Activated T-cell treated with anti-CD3 and anti-CD28 coated beads, Interleukin-2, amount 50 U/mL, for 72 hours (primary cell): ENCODE results near the gene DDC. TPM values are rescaled to one million over a fixed set of nuclear protein-coding genes. Genes with fewer than 3 reads are reported as not detected.

Experiments used
- ATAC-seq, 2 donors: fragments of 150-1000 bp; cut with Tn5 transposase; replicated peaks in 1 of 2; 2 replicates each; pipeline ENCODE4 v1.10.0; 2021; ENCODE audit warnings: moderate library complexity in 2 of 2, mild to moderate bottlenecking in 1 of 2
- DNase-seq, 2 donors: peaks; one replicate each; pipeline ENCODE4 v3.0.0; 2021 to 2022; ENCODE audit warnings: mixed read lengths in 1 of 2
- H3K27ac Mint-ChIP-seq: one replicate; pipeline ENCODE4 v1.8.0; 2022; ENCODE audit warnings: mild to moderate bottlenecking, moderate library complexity, mixed read lengths
- H3K27me3 Mint-ChIP-seq: one replicate; pipeline ENCODE4 v1.8.0; 2022; ENCODE audit warnings: low read depth, mixed read lengths
- H3K36me3 Mint-ChIP-seq, 2 donors: one replicate each; pipeline ENCODE4 v1.8.0; 2022; ENCODE audit warnings: mixed read lengths in 2 of 2, mild to moderate bottlenecking in 1 of 2; ENCODE audit not compliant: insufficient read depth in 2 of 2
- H3K4me1 Mint-ChIP-seq: one replicate; pipeline ENCODE4 v1.8.0; 2022; ENCODE audit warnings: low read depth, mixed read lengths
- H3K4me3 Mint-ChIP-seq, 2 donors: one replicate each; pipeline ENCODE4 v1.8.0; 2022; ENCODE audit warnings: mild to moderate bottlenecking in 2 of 2, mixed read lengths in 2 of 2, moderate library complexity in 2 of 2
- H3K9me3 Mint-ChIP-seq, 2 donors: one replicate each; pipeline ENCODE4 v1.8.0; 2022; ENCODE audit warnings: mixed read lengths in 2 of 2
- total RNA-seq, 2 donors: library from RNA; stranded (reverse); gene quantifications; one replicate each; pipeline ENCODE4 v1.2.3, GENCODE V29; 2022

The DDC gene
- total RNA-seq, 2 donors from 2014 or later = not detected

DNA sequence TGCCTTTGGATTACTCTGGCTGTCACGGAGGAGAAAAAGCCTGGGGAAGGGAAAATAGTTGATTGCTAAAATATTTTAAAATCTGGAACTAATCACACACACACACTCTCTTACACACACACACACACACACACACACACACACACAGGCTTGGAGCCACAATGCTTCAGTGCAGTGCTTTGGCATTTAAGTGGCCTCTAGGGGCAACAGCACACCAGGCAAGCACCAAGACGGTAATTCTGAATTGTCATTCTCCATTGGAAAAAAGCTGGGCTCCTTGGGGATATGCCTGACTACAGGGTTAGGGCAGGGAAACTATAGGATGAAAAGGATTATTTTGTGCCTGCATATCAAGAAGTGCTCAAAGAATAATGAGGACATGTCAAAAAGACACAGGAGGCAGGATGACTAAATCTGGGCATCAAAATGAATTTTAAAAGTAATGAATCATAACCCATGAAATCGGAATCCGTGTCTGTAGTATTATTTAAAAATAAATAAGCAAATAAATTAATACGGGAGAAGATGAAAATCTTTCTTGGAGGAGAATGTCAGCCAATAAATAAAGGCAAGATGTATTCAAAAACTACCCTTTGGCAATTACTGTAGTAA lies 30.4 kb upstream of the DDC start:
- H3K4me3 Mint-ChIP-seq = peak overlapping the region; percentile 74 to 77
- no peaks in the 10 kb centered on the region for H3K9me3 Mint-ChIP-seq
- H3K27ac Mint-ChIP-seq = no peak overlapping the region
- no peak for DNase-seq
- peak; percentile 49 to 56 for ATAC-seq
- H3K27me3 Mint-ChIP-seq = peaks cover 13% of the 10 kb centered on the region
- H3K4me1 Mint-ChIP-seq = peaks cover 28% of the 10 kb centered on the region
- H3K36me3 Mint-ChIP-seq = no peaks in the 10 kb centered on the region

- ATAC-seq (peak; percentile 86 to 90), DNase-seq (no peak)
- Mint-ChIP-seq H3K36me3 (no peaks in the 10 kb centered on the region), H3K9me3 (no peaks in the 10 kb centered on the region), H3K27ac (peak overlapping the region; percentile 34), H3K4me3 (peak overlapping the region; percentile 74 to 77), H3K27me3 (peaks cover 18% of the 10 kb centered on the region), H3K4me1 (peaks cover 28% of the 10 kb centered on the region)
Observed at GRCh38 chr7:50594734-50595485, 29.7 kb upstream of the DDC start.

GRCh38 chr7:50594136-50594535 lies 28.9 kb upstream of the DDC start:
- Mint-ChIP-seq H3K4me1 (peaks cover 28% of the 10 kb centered on the region), H3K27me3 (peaks cover 18% of the 10 kb centered on the region), H3K36me3 (no peaks in the 10 kb centered on the region), H3K9me3 (no peaks in the 10 kb centered on the region), H3K27ac (no peak overlapping the region), H3K4me3 (peak overlapping the region in 1 of 2 donors; percentile 77)
- peak in 1 of 2 donors; percentile 30 for ATAC-seq
- no peak for DNase-seq

DNA sequence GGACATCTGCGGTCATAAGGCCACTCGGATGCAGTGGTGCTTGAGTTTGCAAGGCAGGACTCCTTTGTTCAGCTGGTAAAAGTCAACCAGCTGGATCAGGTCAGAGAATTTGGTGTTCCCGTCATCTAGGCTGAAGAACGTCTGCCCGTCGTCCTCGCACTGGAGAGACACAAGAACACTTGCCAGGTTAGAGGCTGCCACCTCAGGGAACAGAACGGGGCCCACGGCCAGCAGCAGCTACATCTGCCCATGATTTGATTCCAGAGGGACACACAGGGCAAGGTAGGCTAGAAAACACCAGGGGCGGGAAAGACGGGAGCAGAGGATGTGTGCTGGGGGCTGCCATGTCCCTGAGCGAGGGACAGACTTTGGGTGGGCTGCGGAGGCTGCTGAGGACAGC lies 27.7 kb upstream of the DDC start:
- Mint-ChIP-seq H3K27ac (no peak overlapping the region), H3K36me3 (no peaks in the 10 kb centered on the region), H3K9me3 (no peaks in the 10 kb centered on the region), H3K4me1 (peaks cover 28% of the 10 kb centered on the region), H3K27me3 (peaks cover 26% of the 10 kb centered on the region), H3K4me3 (no peak overlapping the region)
- DNase-seq (no peak), ATAC-seq (no peak)

DNA sequence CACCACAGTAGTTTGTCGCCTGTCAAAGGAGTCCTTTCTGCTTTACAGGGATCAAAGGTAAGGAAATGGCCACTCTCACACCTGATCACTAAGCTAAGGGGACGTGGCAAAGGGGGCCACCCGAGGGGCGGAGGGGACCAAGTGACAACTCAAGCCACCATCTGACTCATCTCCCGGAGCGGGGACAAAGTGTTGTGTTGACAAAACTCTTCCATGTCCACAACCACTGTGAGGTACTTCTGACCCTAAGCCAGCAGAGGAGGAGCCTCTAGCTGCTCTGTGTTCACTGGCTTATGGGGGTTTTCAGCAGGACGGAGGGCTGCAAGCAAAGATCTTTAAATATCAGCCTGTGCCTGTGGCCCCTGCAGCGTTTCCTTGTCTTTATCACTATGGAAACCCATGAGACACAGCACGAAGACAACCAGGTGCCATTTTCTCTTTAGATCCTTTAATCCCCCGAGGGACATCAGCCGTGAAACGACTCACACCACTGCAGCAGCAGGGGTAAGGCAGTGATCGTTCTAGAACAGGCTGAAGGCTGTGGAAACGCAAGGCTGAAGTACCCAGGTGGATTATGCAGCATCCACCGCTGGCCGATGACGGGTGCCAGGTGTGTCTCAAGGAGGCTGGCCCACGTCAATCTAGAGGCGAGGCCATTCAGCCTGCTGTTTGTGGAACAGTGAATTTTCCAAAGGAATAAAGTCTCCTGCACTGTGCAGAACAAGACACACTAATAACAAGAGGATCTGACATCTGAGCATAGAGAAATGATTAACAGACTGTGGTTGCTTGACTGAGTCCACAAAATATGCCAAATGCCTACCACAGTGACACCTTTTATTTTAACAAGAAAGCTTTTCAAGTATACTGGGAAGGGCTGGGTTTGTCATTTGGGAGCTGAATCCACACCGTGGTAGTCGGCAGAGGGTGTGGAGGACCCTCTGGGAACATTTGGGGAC lies 26.6 kb upstream of the DDC start:
- H3K4me1 Mint-ChIP-seq = peaks cover 28% of the 10 kb centered on the region
- ATAC-seq = no peak
- no peak for DNase-seq

DNA sequence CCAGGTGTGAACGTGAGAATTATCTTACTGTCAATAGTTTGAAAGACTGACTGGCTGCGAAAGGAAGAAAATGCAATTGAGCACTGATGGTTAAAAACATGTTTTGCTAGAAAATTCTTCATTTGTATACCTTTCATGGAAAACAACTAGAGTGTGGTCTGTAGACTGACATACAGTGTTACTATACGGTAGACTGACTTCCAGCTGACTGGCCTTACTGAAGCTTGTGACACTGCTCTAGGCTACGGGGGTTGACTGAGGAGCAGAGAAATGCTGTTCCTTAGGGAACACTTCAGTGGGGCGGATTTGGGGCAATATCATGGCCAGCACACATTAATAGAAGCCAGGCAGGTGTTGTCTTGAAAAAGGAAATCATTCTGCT lies 25.9 kb upstream of the DDC start:
- Mint-ChIP-seq H3K27ac (no peak overlapping the region), H3K4me3 (no peak overlapping the region), H3K4me1 (peaks cover 22% of the 10 kb centered on the region), H3K9me3 (no peaks in the 10 kb centered on the region), H3K27me3 (peaks cover 36% of the 10 kb centered on the region), H3K36me3 (no peaks in the 10 kb centered on the region)
- no peak for ATAC-seq
- DNase-seq = no peak

More for the DNA sequence above, 26.6 kb upstream of the DDC start:
- H3K4me3 Mint-ChIP-seq = no peak overlapping the region
- H3K27me3 Mint-ChIP-seq = peaks cover 36% of the 10 kb centered on the region
- H3K9me3 Mint-ChIP-seq = no peaks in the 10 kb centered on the region
- H3K27ac Mint-ChIP-seq = no peak overlapping the region
- no peaks in the 10 kb centered on the region for H3K36me3 Mint-ChIP-seq

DNA sequence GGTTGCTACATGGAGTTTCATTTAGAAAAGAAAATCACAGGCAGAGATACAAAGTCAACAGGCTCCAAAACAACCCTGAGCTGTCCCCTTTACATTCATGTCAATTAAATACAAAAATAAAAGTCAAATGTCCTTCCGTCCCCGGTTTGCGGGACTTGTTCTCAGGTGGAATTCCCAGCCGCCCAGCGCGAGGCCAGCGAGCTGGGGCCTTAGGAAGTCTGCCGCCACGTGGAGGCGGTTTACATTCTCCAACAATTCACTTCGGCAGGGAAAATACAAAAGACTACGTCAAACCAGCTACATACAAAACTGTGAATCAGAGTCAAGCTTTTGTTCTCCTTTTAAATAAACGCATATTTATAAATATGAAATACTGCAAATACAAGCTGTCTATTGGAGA lies 25.3 kb upstream of the DDC start:
- Mint-ChIP-seq H3K4me3 (no peak overlapping the region), H3K4me1 (peaks cover 16% of the 10 kb centered on the region), H3K27ac (no peak overlapping the region), H3K36me3 (no peaks in the 10 kb centered on the region), H3K9me3 (no peaks in the 10 kb centered on the region), H3K27me3 (peaks cover 36% of the 10 kb centered on the region)
- DNase-seq = no peak
- ATAC-seq = no peak

GRCh38 chr7:50589364-50589763 lies 24.2 kb upstream of the DDC start:
- Mint-ChIP-seq H3K27ac (no peak overlapping the region), H3K27me3 (peaks cover 36% of the 10 kb centered on the region), H3K9me3 (no peaks in the 10 kb centered on the region), H3K36me3 (no peaks in the 10 kb centered on the region), H3K4me3 (no peak overlapping the region), H3K4me1 (peaks cover 4% of the 10 kb centered on the region)
- ATAC-seq (peak; percentile 17 to 30), DNase-seq (no peak)

GRCh38 chr7:50588937-50589336 lies 23.7 kb upstream of the DDC start:
- ATAC-seq (peak; percentile 19 to 26), DNase-seq (no peak)

DNA sequence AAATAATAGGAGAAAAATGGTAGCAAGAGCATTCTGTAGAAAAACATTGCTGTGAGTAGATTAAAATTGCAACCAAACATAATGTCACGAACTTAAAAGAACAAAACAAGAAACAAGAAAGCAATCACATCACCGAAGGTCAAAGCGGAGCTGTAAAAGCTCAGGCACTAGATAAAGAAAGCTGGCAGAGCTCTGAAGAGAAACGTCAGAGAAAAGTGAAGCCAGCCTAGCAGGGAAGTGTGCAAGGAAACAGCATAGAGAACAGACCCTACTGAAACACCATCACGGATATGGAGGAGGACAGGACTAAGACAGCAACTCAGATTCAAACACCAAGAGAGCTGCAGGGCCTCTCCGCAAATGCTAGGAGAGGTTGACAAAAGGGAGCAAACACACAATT lies 22.5 kb upstream of the DDC start:
- DNase-seq (no peak), ATAC-seq (no peak)
- H3K27me3 Mint-ChIP-seq = peaks cover 36% of the 10 kb centered on the region
- H3K36me3 Mint-ChIP-seq = peaks cover 0 to 6% of the 10 kb centered on the region in 2 donors
- no peak overlapping the region for H3K4me3 Mint-ChIP-seq
- H3K4me1 Mint-ChIP-seq = no peaks in the 10 kb centered on the region
- H3K27ac Mint-ChIP-seq = no peak overlapping the region
- H3K9me3 Mint-ChIP-seq = peaks cover 3 to 7% of the 10 kb centered on the region in 2 donors

More at GRCh38 chr7:50588937-50589336, 23.7 kb upstream of the DDC start:
- Mint-ChIP-seq H3K27ac (no peak overlapping the region), H3K9me3 (peaks cover 0 to under 1% of the 10 kb centered on the region in 2 donors), H3K27me3 (peaks cover 36% of the 10 kb centered on the region), H3K4me3 (no peak overlapping the region), H3K4me1 (peaks cover under 1% of the 10 kb centered on the region), H3K36me3 (no peaks in the 10 kb centered on the region)

DNA sequence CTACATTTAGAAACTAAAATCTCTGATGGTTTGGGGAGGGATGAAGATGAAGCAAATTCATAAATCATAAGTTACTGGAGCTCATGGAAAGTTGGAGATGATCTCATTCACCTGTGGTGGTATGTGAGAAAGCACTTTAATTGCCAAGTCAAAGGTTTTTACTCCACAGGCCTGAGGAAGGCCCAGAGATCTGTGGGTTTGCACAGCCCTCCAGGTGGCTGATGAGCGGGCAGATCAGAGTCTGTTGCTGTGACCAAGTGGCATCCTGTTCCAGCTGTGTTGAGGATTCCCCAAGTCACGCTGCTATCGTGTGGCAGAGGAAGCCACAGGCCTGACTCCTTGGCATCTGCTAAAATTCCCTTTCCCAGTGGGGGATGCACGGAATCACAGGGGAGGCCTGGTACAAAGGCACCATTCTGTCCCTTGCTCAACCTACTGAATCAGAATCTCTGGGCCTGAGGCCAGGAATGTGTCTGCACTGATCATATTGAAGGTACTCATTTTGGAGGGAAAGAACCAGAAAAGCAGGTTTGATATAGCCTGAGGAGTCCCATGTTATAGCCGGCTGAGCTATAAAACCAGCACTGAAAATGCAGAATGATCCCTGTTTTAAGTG lies 19.7 kb upstream of the DDC start:
- H3K4me1 Mint-ChIP-seq = no peaks in the 10 kb centered on the region

GRCh38 chr7:50584386-50584785 lies 19.2 kb upstream of the DDC start:
- Mint-ChIP-seq H3K9me3 (peaks cover 3 to 8% of the 10 kb centered on the region in 2 donors), H3K4me1 (no peaks in the 10 kb centered on the region), H3K27me3 (peaks cover 25% of the 10 kb centered on the region), H3K4me3 (no peak overlapping the region), H3K36me3 (peaks cover 0 to 9% of the 10 kb centered on the region in 2 donors), H3K27ac (no peak overlapping the region)
- ATAC-seq (no peak), DNase-seq (no peak)

More for the DNA sequence above, 19.7 kb upstream of the DDC start:
- Mint-ChIP-seq H3K27me3 (peaks cover 25% of the 10 kb centered on the region), H3K4me3 (no peak overlapping the region), H3K27ac (no peak overlapping the region), H3K9me3 (peaks cover 3 to 8% of the 10 kb centered on the region in 2 donors), H3K36me3 (peaks cover 0 to 9% of the 10 kb centered on the region in 2 donors)
- DNase-seq (no peak), ATAC-seq (no peak)
